ENCODE results near the gene ZKSCAN7.
A peak's percentile ranks its signal among the peaks of the same experiment; 100 is the strongest.
"Not testable (repeated sequence)": the region's sequence is repeated elsewhere in the genome, so short reads cannot be mapped to it uniquely, and the experiment has no call there.

Gene ZKSCAN7

DNA sequence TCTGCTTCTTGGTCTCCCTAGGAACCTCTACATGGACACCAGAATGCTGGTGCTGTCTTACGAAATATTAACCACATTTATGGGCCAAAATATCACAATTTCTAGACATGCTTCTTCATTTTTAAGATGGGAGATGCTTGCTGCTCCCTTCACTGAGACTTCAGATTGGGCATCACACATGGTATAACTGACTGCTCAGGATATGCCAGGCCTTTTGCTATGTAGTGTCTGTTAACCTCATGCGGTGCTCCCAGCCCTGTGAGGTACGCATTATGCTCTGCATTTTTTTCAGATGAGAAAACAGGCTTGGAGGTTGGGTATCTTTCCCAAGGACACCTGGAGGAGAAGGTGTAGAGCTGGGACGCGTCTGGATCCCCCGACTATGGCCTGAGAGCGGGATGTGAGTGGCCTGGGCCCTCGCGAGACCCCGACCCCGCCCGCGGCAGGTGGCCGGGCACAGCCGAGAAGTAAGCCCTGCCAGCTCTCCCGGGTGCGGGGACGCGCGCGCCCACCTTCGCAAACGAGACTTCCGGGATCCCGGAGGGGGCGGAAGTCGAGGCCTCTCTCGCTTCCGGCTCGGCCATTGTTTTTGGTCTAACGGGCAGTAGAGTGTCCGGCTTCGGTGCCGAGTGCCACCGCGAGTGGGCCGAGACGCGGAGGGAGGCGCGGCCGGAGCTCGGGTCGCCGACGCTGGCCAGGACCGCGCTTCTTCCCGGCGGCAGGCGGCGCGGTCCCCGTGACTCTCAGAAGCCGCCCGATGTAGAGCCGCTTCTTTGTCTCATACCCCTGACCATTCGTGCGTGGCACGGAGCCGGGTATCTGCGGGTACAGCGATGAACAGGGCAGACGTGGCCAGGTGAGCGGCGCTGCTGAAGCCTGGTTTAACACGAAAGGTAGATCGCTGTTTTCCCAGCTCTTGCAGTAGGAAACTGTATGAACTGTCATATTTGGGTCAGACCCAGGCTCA, at the start of gene ZKSCAN7:
TSS of gene ZKSCAN7 (plus strand) at position 568 of the 967 bp plus-strand sequence. CDS start 1,855 bp downstream, outside the sequence.
- peak; percentile 8 to 25 for DNase-seq (ENCODE audit: low read depth in 2 of 2)

DNA sequence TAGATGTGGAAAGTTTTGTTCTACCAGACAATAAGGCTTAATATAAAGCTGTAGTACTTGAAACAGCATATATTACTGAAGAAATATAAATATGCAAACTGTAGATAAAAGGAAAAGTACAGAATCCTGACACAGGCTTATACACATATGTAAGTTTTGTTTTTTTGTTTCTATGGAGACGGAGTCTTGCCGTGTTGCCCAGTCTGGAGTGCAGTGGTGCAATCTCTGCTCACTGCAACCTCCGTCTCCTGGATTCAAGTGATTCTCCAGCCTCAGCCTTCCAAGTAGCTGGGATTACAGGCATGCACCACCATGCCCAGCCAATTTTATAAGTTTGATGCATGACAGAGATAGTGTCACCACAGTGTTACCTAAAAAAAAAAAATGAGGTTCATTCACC, 48.4 kb upstream of the ZKSCAN7 start:
- no peak for DNase-seq (ENCODE audit: low read depth in 2 of 2)

DNA sequence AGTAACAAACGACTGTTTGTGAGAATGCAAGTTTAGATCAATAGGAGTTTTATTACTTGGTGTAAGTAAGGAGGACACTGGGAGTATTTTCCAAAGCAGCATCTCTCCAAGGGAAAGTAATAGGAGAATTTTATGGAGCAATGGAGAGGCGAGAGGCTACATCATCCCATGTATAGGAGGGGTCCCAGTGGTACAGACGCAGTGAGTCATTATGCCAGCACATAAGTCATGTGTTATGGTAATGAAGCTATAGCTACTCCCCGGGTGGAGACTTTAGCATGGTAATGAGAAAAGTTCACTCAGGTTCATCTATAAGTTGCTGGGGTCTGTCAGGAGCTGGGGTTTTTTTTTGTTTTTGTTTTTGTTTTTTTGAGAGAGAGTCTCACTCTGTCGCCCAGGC, 48.0 kb upstream of the ZKSCAN7 start:
- DNase-seq (ENCODE audit: low read depth in 2 of 2): no peak

DNA sequence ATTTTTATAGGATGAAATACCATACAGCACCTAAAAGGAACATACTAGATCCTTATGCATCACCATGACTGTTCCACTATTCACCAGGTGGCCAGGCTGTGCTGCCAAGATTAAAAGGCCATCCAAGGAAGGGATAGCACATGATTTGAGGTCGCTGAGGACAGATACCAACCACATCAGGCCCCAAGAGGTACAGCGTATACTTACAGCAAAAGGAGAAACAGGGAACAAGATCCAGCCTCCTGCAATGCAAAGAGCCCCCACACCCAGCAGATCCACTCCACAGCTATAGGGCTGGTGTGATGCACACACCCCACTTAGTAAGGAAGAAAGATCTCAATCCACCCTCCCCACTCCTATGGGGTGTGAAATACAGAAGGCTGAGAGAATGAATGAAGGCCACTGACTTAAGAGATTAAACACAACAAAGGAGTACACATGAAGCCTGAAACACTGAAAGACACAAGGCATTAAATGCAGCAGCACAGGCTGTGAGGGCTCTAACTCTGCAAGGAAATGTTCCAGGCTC, 45.5 kb upstream of the ZKSCAN7 start:
- DNase-seq (ENCODE audit: low read depth in 2 of 2): no peak

DNA sequence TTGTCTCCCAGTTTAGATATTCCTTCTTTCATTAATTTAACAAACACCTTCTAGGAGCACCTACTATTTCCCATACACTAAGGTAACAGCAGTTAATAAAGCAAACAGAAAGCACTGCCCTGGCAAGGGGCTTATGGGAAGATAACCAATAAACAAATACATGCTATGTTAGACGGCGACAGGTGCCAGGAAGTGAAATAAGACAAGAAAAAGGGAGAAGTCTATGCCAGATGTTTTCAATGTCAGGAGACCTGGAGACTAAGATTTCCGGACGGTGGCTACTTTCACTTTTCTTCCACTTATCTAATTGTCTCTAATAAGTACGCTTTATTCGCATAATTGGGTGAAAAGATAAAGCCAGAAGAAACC, 45.0 kb upstream of the ZKSCAN7 start:
- no peak for DNase-seq (ENCODE audit: low read depth in 2 of 2)

DNA sequence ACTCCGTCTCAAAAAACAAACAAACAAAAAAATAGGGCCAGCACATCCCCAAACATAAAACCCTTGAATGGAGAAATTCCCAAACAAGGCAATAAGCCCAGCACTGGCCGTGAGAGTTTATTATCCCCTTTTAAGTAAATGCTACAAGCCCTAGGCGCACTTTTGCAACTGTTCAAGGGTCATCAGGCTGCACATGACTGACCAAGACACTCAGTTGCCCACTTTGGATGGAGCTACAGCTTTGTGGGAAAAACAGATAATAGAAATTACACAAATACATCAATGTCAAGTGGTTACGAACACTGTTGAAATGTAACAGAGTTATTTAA, 43.8 kb upstream of the ZKSCAN7 start:
- no peak for DNase-seq (ENCODE audit: low read depth in 2 of 2)

DNA sequence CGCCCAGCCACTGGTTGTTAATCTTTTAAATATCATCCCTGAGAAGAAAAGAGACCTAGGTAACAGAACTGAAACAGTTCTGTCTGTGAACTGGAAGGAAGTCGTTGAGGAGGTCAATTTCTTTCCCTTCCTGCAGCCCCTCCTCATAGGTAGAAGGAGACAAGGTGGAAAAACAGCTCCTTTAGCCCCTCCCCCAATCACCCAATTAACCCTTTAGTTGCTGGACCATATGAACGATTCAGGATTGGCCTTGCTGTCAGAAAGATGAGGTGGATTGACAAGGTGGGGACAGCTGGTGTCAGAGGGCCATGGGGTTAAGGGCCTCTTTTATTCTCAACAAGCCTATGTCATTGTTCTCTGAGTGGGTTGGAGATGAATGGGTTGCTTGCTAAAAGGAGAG, 41.5 kb upstream of the ZKSCAN7 start:
- no peak for DNase-seq (ENCODE audit: low read depth in 2 of 2)

DNA sequence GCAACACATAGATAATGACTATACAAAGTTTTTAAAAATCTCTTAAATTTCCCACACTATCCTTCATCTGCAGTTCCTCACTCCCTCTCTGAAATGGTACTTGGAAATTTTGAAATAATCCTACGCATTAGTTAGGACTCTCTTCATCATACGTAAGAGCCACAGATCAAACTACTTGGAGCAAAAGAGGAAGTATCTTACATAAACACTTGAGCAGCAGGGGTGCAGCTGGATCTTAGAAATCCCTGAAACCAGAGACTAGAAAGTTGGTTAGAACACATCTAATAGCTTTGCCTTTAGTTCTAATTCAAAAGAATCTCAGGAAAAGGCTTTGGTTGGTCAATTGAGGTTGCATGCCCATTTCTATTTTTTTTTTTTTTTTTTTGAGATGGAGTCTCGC, 38.8 kb upstream of the ZKSCAN7 start:
- DNase-seq (ENCODE audit: low read depth in 2 of 2): no peak

DNA sequence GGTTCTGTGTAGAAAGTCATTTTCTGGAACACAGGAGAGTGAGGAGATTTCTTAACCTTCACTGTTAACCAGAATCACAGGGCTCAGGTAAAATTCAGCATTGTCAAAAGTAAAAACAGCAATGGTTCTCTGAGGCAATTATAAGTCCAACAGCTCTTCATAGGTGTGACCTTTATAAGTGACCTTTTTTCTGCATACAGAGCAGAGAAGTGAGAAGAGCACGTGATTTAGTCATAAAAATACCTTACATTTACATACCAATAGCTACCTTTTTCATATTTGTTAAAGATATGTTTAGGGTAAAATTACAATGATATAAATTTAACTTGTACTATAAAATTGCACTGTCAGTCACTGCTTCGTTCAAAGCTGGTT, 36.2 kb upstream of the ZKSCAN7 start:
- no peak for DNase-seq (ENCODE audit: low read depth in 2 of 2)

DNA sequence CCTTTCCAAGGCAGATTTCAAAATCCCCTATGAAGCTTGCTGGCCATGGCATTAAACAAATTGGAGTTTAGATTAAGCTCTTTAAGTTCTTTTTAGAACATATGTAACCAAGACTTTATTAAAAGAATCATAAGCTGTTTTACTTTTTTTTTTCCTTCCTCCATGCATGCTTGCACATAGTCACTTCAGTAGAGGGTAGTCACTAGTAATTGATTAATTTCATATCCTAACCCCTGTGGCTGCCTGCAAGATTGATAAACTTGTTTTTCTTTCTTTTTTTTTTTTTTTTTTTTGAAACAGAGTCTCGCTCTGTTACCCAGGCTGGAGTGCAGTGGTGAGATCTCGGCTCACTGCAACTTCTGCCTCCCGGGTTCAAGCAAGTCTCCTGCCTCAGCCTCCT, 33.3 kb upstream of the ZKSCAN7 start:
- DNase-seq (ENCODE audit: low read depth in 2 of 2): no peak

DNA sequence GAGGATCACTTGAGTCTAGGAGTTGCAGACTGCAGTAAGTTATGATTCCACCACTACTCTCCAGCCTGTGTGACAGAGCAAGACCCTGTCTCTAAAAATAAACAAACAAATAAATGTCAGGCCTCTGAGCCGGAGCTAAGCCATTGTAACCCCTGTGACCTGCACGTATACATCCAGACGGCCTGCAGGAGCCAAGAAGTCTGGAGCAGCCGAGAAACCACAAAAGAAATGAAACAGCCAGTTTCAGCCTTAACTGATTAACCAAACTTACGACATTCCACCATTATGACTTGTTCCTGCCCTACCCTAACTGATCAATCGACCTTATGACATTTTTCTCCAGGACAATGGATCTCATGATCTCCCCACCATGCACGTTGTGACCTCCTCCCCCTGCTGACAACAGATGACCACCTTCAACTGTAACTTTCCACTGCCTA, 32.5 kb upstream of the ZKSCAN7 start:
- DNase-seq (ENCODE audit: low read depth in 2 of 2): no peak

DNA sequence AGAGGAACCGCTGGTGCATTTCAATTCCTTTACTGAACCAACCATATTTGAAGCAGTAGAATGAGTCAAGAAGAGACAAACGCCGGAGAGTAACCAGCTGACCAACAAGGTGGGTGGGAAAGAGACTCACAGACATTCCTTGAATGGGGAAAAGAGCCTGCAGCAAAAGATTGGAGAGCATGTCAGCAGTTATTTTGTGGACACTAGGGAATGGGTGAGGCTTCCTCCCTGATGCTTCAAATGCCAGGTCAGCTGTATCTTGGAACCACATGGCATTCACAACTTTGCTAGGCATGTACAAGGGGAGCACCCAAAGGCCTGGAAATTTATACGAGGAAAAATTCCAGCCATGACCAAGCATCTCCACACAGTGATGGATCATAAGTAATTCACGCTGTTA, 29.9 kb upstream of the ZKSCAN7 start:
- no peak for DNase-seq (ENCODE audit: low read depth in 2 of 2)

DNA sequence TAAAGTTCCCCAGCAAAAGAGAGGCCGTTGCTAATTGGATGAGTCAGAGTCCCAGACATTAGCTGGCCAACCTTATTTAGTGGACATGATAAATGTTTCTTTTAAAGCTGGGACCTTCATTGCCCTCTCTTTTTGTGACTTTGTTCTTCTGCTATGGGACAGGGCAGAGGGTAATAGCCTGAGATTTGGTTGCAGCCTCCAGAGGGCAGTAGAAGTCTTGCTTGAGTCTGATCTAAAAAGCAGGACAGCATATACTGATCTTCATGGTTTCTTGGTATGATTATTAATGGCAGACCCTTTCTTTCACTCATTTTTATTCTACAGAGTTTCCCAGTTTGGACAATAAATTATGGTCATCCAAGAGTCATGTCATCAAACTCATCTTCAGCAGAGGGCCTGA, 25.1 kb upstream of the ZKSCAN7 start:
- no peak for DNase-seq (ENCODE audit: low read depth in 2 of 2)

DNA sequence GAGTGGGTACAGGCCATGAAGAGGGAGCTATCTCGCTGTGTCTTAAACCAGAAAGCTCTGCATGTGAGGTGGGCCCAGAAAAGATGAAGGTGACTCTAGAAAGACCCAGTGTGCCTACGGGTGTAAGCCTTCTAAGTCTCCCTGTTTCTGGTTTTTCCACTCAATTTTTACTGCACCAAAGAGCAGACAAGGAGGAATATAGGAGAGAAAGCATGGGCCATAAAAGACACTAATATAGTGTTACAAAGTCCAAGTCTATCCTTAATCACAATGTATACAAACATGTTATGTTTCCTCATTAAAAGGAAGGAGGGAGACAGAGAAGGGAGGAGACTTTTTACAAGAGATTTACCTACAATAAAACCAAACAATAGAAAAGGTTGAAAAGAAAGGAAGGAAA, 24.1 kb upstream of the ZKSCAN7 start:
- no peak for DNase-seq (ENCODE audit: low read depth in 2 of 2)

DNA sequence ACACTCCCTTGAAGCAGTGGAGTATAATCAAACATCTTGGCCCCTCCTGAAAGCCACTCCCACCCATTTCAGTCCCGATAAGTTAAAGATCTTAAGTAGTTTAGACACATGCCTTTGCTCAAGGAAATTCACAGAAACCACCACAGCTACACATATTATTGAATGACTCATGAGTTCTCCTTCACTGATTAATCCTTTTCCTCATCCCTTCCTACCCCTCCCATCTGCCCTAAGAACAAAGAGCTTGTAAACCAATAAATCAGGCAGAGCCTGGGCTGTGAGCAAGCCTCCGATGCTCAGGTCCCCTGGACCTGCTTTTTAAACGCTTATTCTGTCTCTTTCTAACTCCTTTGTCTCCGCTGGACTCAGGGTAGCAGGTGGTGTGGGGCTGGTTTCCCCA, 20.3 kb upstream of the ZKSCAN7 start:
- not testable (repeated sequence) for DNase-seq (ENCODE audit: low read depth in 2 of 2)

DNA sequence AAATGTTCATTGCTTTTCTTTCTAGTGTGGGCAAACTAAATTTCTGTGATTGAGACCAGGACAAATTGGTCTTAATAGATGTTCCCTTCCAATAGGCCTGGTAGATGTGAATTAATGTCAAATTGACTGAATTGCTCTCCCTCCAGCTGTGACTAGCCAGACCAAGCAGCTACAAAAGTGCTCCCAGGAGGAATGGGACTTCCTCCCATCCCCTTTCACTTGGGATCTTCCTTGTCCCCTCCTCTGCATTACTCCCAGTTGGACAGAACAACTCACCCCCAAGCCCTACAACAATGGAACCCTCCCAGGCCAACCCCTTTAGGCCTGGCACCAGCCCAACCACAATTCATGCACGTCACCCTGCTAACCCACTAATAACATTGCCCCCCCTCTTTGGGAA, 19.6 kb upstream of the ZKSCAN7 start:
- no peak for DNase-seq (ENCODE audit: low read depth in 2 of 2)

DNA sequence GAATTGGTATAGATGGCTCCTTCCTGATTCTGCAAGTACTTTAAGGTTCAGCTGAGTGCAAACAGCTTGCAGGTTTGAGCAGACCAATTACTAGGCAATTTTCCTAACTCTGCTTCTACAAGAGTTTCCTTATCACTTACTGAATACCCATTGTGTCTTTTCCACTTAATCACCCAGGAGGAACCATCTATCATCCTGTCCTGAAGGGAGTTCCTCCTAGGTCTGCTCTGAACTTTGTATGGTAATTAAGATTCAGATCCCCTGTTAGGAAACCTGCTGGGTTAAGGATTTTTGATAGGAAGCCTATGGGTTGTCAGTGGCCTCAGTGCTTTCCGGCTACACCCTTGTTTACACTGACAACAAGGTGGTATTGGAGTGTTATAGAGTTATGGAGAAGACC, 10.2 kb upstream of the ZKSCAN7 start:
- not testable (repeated sequence) for DNase-seq (ENCODE audit: low read depth in 2 of 2)

DNA sequence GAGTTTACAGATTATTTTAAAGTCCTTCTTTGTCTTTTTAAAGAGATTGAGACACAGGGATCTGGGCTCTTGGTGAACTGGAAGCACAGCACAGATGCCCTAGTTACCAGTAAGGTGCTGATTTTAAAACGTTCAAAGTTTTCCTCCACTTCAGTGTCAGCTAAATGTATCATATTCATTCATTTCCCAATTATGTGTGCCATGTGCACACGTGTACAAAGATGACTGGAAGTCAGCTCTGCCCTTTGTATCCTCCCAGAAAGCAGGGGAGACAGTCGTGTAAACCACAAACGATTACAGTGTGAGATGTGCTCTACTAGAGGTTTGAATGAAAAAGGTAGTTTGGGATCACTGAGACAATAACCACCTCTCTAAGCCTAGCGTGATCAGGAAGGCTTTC, 730 bp downstream of the ZKSCAN7 start:
- DNase-seq (ENCODE audit: low read depth in 2 of 2): no peak

DNA sequence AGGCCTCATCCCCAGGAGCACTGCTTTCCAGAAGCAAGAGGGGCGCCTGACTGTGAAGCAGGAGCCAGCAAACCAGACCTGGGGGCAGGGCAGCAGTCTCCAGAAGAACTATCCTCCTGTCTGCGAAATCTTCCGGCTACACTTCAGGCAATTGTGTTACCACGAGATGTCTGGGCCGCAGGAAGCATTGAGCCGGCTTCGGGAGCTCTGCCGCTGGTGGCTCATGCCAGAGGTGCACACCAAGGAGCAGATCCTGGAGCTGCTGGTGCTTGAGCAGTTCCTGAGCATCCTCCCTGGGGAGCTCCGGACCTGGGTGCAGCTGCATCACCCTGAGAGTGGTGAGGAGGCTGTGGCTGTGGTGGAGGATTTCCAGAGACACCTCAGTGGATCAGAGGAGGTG, 2.1 kb downstream of the ZKSCAN7 start:
- no peak for DNase-seq (ENCODE audit: low read depth in 2 of 2)

DNA sequence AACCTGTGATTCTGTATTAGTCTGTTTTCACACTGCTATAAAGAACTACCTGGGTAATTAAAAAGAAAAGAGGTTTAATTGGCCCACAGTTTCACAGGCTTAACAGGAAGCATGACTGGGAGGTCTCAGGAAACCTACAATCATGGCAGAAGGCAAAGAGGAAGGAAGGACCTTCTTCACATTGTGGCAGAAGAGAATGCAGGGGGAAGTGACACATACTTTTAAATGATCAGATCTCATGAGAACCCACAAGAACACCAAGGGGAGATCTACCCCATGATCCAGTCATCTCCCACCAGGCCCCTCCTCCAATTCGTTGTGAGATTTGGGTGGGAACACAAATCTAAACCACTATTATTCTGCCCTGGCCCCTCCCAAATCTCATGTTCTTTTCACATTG, 6.1 kb downstream of the ZKSCAN7 start:
- no peak for DNase-seq (ENCODE audit: low read depth in 2 of 2)

DNA sequence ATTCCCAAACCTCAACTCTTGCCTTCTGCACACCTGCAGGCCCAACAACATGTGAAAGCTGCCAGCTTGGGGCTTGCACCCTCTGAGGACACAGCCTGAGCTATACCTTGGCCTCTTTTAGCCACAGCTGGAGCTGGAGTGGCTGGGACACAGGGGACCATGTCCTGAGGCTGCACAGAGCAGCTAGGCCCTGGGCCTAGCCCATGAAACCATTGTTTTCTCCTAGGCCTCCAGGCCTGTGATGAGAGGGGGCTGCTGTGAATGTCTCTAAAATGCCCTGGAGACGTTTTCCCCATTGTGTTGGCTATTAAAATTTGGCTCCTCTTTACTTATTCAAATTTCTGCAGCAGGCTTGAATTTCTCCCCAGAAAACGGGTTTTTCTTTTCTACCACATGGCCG, 7.2 kb downstream of the ZKSCAN7 start:
- DNase-seq (ENCODE audit: low read depth in 2 of 2): no peak

DNA sequence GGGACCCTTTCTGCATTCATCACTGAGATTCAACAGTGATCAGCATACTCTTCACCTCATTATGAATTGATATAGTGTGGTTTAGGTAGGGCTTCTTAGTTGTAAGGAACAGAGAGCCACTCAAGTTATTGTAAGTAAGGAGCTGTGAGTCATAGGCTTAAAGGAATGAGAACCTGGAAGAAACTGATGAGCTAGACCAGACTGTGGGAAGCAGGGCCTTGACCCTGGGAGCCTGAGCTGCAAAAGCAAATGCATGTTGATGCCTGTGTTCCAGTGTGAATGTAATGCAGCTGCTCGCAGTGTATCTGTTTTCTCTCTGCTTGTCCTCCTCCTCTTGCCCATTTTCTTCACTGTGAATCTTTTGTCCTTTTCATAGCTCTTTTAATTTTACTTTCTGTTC, 13.6 kb downstream of the ZKSCAN7 start:
- DNase-seq (ENCODE audit: low read depth in 2 of 2): no peak

DNA sequence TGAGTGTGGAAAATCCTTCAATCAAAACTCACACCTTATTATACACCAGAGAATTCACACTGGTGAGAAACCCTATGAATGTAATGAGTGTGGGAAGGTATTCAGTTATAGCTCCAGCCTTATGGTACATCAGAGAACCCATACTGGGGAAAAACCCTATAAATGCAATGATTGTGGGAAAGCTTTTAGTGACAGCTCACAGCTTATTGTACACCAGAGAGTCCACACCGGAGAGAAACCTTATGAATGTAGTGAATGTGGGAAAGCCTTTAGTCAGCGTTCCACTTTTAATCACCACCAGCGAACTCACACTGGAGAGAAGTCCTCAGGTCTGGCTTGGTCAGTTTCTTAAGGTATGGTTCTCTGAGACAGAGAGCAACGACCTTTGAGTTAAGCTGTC, 16.0 kb downstream of the ZKSCAN7 start:
- DNase-seq (ENCODE audit: low read depth in 2 of 2): no peak

DNA sequence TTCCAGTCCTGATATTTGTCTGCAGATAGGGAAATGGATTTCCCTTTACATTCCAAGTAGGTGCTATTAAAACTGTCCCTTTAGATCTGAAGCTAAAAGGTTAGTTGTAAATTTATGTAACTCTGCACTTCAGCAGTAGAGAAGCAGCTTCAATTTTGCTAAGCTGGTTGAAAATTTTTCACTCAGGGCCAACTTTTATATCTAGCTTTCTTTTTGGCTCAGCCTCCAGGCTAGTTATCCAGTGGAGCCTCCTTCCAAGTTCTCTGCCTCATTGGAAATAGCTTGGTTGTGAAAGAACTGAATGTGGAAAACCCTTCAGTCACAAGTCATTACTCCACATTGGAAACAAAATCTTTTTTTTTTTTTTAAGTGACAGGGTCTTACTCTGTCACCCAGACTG, 21.6 kb downstream of the ZKSCAN7 start:
- no peak for DNase-seq (ENCODE audit: low read depth in 2 of 2)
